Neural cell (in vitro differentiated cells): Measurements from ENCODE around the gene LINGO1. TPM values are rescaled to one million over a fixed set of nuclear protein-coding genes. Genes with fewer than 3 reads are reported as not detected.

Source experiments
- H2AFZ ChIP-seq: fragments of 200-600, 300-800 bp; sonication (generic), shearing (Covaris generic); 2 replicates; pipeline ENCODE4 v1.6.0; 2014; ENCODE audit warnings: low read depth, mild to moderate bottlenecking, antibody characterized with exemption, low read length, moderate library complexity
- H3F3A ChIP-seq: fragments of 200-600 bp; shearing (Covaris generic); 2 replicates; pipeline ENCODE4 v1.6.1; 2016; ENCODE audit warnings: mild to moderate bottlenecking, moderate library complexity, mixed read lengths, antibody characterized with exemption, low read length; ENCODE audit not compliant: insufficient read depth, poor library complexity, severe bottlenecking
- H3K27ac ChIP-seq: fragments of 200-600, 300-800 bp; sonication (generic), shearing (Covaris generic); 2 replicates; pipeline ENCODE4 v1.5.1; 2014; ENCODE audit warnings: mild to moderate bottlenecking, low read length, moderate library complexity
- H3K27me3 ChIP-seq: fragments of 300-800, 200-600 bp; sonication (generic), shearing (Covaris generic); 2 replicates; pipeline ENCODE4 v1.6.0; 2014; ENCODE audit warnings: mild to moderate bottlenecking, low read depth, low read length, moderate library complexity; ENCODE audit not compliant: insufficient read depth
- H3K36me3 ChIP-seq: fragments of 300-800, 200-600 bp; sonication (generic), shearing (Covaris generic); 2 replicates; pipeline ENCODE4 v1.5.1; 2014; ENCODE audit warnings: mild to moderate bottlenecking, antibody characterized with exemption, low read length, moderate library complexity; ENCODE audit not compliant: insufficient read depth
- H3K4me2 ChIP-seq: fragments of 300-800, 200-600 bp; sonication (generic), shearing (Covaris generic); 2 replicates; pipeline ENCODE4 v1.6.0; 2014; ENCODE audit warnings: mild to moderate bottlenecking, low read length
- H3K4me3 ChIP-seq: fragments of 300-800, 200-600 bp; sonication (generic), shearing (Covaris generic); 2 replicates; pipeline ENCODE4 v1.5.1; 2014; ENCODE audit warnings: mild to moderate bottlenecking, low read length, moderate library complexity
- H3K79me2 ChIP-seq: fragments of 200-600 bp; shearing (Covaris generic); replicated peaks from 2 replicates; pipeline ENCODE4 v1.6.0; 2014; ENCODE audit warnings: mild to moderate bottlenecking, low read length, moderate library complexity; ENCODE audit not compliant: insufficient read depth
- H3K9ac ChIP-seq: fragments of 300-800, 200-600 bp; sonication (generic), shearing (Covaris generic); 2 replicates; pipeline ENCODE4 v1.6.1; 2016; ENCODE audit warnings: mild to moderate bottlenecking, low read length, mixed read lengths
- H3K9me2 ChIP-seq: fragments of 200-600 bp; shearing (Covaris generic); 2 replicates; pipeline ENCODE4 v1.6.1; 2016; ENCODE audit warnings: mild to moderate bottlenecking, low read length, mixed read lengths; ENCODE audit not compliant: insufficient read depth
- H3K9me3 ChIP-seq: fragments of 200-600, 300-800 bp; sonication (generic), shearing (Covaris generic); 2 replicates; pipeline ENCODE4 v1.6.1; 2016; ENCODE audit warnings: mild to moderate bottlenecking, mixed run types, low read length, moderate library complexity, mixed read lengths
- H4K20me1 ChIP-seq: fragments of 200-600 bp; shearing (Covaris generic); 2 replicates; pipeline ENCODE4 v1.6.1; 2016; ENCODE audit warnings: mild to moderate bottlenecking, mixed run types; ENCODE audit not compliant: insufficient read depth
- EP300 ChIP-seq: fragments of 450-650 bp; conservative IDR thresholded peaks from 2 replicates; pipeline ENCODE4 v1.6.1; 2014; ENCODE audit warnings: antibody characterized with exemption, mild to moderate bottlenecking, moderate library complexity; ENCODE audit not compliant: poor library complexity, severe bottlenecking
- EZH2 ChIP-seq: fragments of 200-600, 300-800 bp; shearing (Covaris generic), sonication (generic); IDR thresholded peaks from 2 replicates; pipeline ENCODE4 v1.6.1; 2014; ENCODE audit warnings: antibody characterized with exemption, low read length, borderline replicate concordance, mild to moderate bottlenecking; ENCODE audit not compliant: insufficient read depth, poor library complexity, severe bottlenecking
- MXI1 ChIP-seq: fragments of 450-650 bp; conservative IDR thresholded peaks from 2 replicates; pipeline ENCODE4 v1.6.1; 2014; ENCODE audit warnings: antibody characterized with exemption, mild to moderate bottlenecking; ENCODE audit not compliant: poor library complexity, severe bottlenecking
- POLR2AphosphoS5 ChIP-seq: IDR thresholded peaks from 2 replicates; pipeline ENCODE4 v1.6.1; 2012
- RAD21 ChIP-seq: fragments of 450-650 bp; conservative IDR thresholded peaks from 2 replicates; pipeline ENCODE4 v1.6.1; 2014; ENCODE audit warnings: antibody characterized with exemption, mild to moderate bottlenecking, moderate library complexity
- SMC3 ChIP-seq: fragments of 450-650 bp; conservative IDR thresholded peaks from 2 replicates; pipeline ENCODE4 v1.6.1; 2014; ENCODE audit warnings: antibody characterized with exemption, mild to moderate bottlenecking, moderate library complexity; ENCODE audit not compliant: poor library complexity
- TAF1 ChIP-seq: IDR thresholded peaks from 2 replicates; pipeline ENCODE4 v1.6.1; 2012; ENCODE audit warnings: low read depth
- polyA plus RNA-seq: library from polyadenylated mRNA; depleted of rRNA; stranded (reverse); fragments of >200 nt; gene quantifications from 2 replicates; pipeline ENCODE4 v1.2.3, GENCODE V29; 2014
- TF ChIP-seq, protein P1 (sequence below): IDR thresholded peaks from 2 replicates; pipeline ENCODE4 v1.6.1; 2012; ENCODE audit warnings: borderline replicate concordance
- TF ChIP-seq, protein P2 (sequence below): fragments of 450-650 bp; IDR thresholded peaks from 2 replicates; pipeline ENCODE4 v1.5.1; 2014; ENCODE audit warnings: antibody characterized with exemption, mild to moderate bottlenecking, moderate library complexity; ENCODE audit not compliant: poor library complexity, severe bottlenecking

LINGO1 gene
- polyA plus RNA-seq, 1 donor from 2014 or later, result 34.4 TPM

DNA sequence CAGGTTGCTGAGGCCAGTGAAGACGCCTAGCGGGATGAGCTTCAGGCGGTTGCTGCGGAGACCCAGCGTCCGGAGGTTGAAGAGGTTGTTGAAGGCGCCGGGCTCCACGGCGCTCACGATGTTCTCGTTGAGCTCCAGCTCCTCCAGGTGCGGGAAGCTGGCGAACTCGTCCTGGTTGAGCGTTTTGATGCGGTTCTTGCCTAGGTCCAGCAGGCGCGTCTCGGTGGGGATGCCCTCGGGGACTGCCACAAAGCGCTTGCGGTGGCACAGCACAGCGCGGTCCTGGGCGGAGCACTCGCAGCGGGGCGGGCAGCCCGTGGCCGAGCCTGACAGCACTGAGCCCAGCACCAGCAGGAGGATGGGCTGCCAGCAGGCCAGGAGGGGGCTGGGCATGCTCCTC is 17.2 kb downstream of the LINGO1 start:
- Histone ChIP-seq H3K9me2 (no peaks in the 10 kb centered on the region), H3K79me2 (peaks cover 8% of the 10 kb centered on the region), H3K9ac (no peak overlapping the region), H3K27me3 (no peaks in the 10 kb centered on the region), H3K36me3 (no peaks in the 10 kb centered on the region), H3K4me2 (no peak overlapping the region), H2AFZ (no peak overlapping the region), H3K4me3 (no peak overlapping the region), H3K27ac (no peak overlapping the region), H3F3A (no peaks in the 10 kb centered on the region), H4K20me1 (peaks cover 18% of the 10 kb centered on the region), H3K9me3 (no peaks in the 10 kb centered on the region)
- TF ChIP-seq MXI1 (no peak), RAD21 (no peak), POLR2AphosphoS5 (no peak), EZH2 (no peak), EP300 (no peak), TAF1 (no peak), SMC3 (no peak)
- TF ChIP-seq, protein P1, sequence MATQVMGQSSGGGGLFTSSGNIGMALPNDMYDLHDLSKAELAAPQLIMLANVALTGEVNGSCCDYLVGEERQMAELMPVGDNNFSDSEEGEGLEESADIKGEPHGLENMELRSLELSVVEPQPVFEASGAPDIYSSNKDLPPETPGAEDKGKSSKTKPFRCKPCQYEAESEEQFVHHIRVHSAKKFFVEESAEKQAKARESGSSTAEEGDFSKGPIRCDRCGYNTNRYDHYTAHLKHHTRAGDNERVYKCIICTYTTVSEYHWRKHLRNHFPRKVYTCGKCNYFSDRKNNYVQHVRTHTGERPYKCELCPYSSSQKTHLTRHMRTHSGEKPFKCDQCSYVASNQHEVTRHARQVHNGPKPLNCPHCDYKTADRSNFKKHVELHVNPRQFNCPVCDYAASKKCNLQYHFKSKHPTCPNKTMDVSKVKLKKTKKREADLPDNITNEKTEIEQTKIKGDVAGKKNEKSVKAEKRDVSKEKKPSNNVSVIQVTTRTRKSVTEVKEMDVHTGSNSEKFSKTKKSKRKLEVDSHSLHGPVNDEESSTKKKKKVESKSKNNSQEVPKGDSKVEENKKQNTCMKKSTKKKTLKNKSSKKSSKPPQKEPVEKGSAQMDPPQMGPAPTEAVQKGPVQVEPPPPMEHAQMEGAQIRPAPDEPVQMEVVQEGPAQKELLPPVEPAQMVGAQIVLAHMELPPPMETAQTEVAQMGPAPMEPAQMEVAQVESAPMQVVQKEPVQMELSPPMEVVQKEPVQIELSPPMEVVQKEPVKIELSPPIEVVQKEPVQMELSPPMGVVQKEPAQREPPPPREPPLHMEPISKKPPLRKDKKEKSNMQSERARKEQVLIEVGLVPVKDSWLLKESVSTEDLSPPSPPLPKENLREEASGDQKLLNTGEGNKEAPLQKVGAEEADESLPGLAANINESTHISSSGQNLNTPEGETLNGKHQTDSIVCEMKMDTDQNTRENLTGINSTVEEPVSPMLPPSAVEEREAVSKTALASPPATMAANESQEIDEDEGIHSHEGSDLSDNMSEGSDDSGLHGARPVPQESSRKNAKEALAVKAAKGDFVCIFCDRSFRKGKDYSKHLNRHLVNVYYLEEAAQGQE, result no peak
- TF ChIP-seq, protein P2, sequence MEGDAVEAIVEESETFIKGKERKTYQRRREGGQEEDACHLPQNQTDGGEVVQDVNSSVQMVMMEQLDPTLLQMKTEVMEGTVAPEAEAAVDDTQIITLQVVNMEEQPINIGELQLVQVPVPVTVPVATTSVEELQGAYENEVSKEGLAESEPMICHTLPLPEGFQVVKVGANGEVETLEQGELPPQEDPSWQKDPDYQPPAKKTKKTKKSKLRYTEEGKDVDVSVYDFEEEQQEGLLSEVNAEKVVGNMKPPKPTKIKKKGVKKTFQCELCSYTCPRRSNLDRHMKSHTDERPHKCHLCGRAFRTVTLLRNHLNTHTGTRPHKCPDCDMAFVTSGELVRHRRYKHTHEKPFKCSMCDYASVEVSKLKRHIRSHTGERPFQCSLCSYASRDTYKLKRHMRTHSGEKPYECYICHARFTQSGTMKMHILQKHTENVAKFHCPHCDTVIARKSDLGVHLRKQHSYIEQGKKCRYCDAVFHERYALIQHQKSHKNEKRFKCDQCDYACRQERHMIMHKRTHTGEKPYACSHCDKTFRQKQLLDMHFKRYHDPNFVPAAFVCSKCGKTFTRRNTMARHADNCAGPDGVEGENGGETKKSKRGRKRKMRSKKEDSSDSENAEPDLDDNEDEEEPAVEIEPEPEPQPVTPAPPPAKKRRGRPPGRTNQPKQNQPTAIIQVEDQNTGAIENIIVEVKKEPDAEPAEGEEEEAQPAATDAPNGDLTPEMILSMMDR, result no peak

DNA sequence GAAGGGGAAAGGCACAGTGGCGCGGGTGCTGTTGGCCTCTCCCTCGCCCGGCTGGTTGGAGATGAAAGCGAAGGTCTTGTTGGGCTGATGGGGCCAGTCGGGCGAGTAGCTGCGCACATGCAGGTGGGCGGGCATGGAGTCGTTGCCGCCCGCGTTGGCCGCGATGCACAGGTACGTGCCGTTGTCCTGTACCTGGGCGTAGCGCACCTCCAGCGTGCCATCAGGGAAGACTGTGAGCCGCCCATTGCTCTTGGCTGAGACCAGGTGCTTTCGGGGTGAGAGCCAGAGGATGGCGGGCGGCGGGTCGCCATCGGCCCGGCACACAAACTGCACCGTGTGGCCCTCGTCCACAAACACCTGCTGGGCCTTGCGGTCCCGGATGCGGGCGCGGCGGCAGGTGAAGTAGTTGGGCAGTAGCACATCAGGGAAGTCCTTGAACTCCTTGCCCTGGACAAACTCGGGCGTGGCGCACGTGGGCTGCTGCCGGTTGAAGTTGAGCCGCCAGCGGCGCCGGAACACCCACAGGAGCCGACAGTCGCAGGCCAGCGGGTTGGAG is 18.4 kb downstream of the LINGO1 start:
- Histone ChIP-seq H3K36me3 (no peaks in the 10 kb centered on the region), H3K4me3 (no peak overlapping the region), H3K9ac (no peak overlapping the region), H3K4me2 (no peak overlapping the region), H3K9me2 (no peaks in the 10 kb centered on the region), H3K27me3 (no peaks in the 10 kb centered on the region), H3K79me2 (peaks cover 6% of the 10 kb centered on the region), H2AFZ (no peak overlapping the region), H3K27ac (no peak overlapping the region), H3K9me3 (no peaks in the 10 kb centered on the region), H3F3A (no peaks in the 10 kb centered on the region), H4K20me1 (peaks cover 17% of the 10 kb centered on the region)
- TF ChIP-seq, protein P2, result no peak
- TF ChIP-seq RAD21, result no peak
- no peak for TF ChIP-seq TAF1
- no peak for TF ChIP-seq POLR2AphosphoS5
- no peak for TF ChIP-seq SMC3
- no peak for TF ChIP-seq EP300
- TF ChIP-seq, protein P1, result no peak
